OCI-LY7 (cell line): Measurements from ENCODE around the gene ZNF22. TPM values are rescaled to one million over a fixed set of nuclear protein-coding genes. Genes with fewer than 3 reads are reported as not detected.

Source experiments
- BruUV-seq: library from RNA; stranded (reverse); fragments of 400-500 nt; replicated peaks from 2 replicates; lab custom pipeline; 2021; lab: Mats Ljungman, UMichigan
- CTCF ChIA-PET: fragments of 300-600 bp; sonication (Branson Sonifier 250); formaldehyde crosslinking; loops from one replicate; lab custom pipeline; 2022; ENCODE audit warnings: antibody characterized with exemption; ENCODE audit not compliant: unreplicated experiment; lab: Charles Lee
- POLR2A ChIA-PET: fragments of 300-600 bp; sonication (Branson Sonifier 250); formaldehyde crosslinking; loops from one replicate; lab custom pipeline; 2022; ENCODE audit warnings: antibody characterized with exemption; lab: Charles Lee
- DNase-seq: peaks from one replicate; pipeline ENCODE4 v3.0.0-alpha.2; 2015; ENCODE audit warnings: low spot score
- H2AFZ ChIP-seq: fragments of 200-600 bp; sonication (generic), shearing (Covaris generic); 2 replicates; pipeline ENCODE4 v1.6.1; 2014; ENCODE audit warnings: mild to moderate bottlenecking, antibody characterized with exemption, low read length, moderate library complexity
- H3K27ac ChIP-seq: fragments of 200-600 bp; sonication (generic); 2 replicates; pipeline ENCODE4 v1.5.1; 2014; ENCODE audit warnings: mixed run types, low read depth, mild to moderate bottlenecking, moderate library complexity, low read length, inconsistent platforms; ENCODE audit not compliant: poor library complexity, severe bottlenecking
- H3K36me3 ChIP-seq: fragments of 200-600 bp; sonication (generic); 2 replicates; pipeline ENCODE4 v1.6.1; 2014; ENCODE audit warnings: mild to moderate bottlenecking, antibody characterized with exemption, low read length, moderate library complexity, mixed read lengths; ENCODE audit not compliant: insufficient read depth
- H3K4me1 ChIP-seq: fragments of 200-600 bp; sonication (generic); 2 replicates; pipeline ENCODE4 v1.5.1; 2014; ENCODE audit warnings: mild to moderate bottlenecking, low read length; ENCODE audit not compliant: insufficient read depth, poor library complexity, severe bottlenecking
- H3K4me2 ChIP-seq: fragments of 200-600 bp; sonication (generic); 2 replicates; pipeline ENCODE4 v1.6.1; 2014; ENCODE audit warnings: mild to moderate bottlenecking, low read length
- H3K4me3 ChIP-seq: fragments of 200-600 bp; sonication (generic); 2 replicates; pipeline ENCODE4 v1.5.1; 2014; ENCODE audit warnings: mild to moderate bottlenecking, low read depth, low read length; ENCODE audit not compliant: poor library complexity, severe bottlenecking
- H3K79me2 ChIP-seq: fragments of 200-600 bp; sonication (generic); 2 replicates; pipeline ENCODE4 v1.6.1; 2016; ENCODE audit warnings: low read depth, mild to moderate bottlenecking, low read length, moderate library complexity, mixed read lengths; ENCODE audit not compliant: insufficient read depth
- H3K9me2 ChIP-seq: fragments of 200-600 bp; sonication (generic); 2 replicates; pipeline ENCODE4 v1.6.1; 2016; ENCODE audit warnings: mild to moderate bottlenecking, low read length, mixed read lengths; ENCODE audit not compliant: insufficient read depth
- H3K9me3 ChIP-seq: fragments of 200-600 bp; sonication (generic); 2 replicates; pipeline ENCODE4 v1.6.1; 2014; ENCODE audit warnings: mild to moderate bottlenecking, mixed run types, low read length, mixed read lengths
- H4K20me1 ChIP-seq: fragments of 200-600 bp; sonication (generic); 2 replicates; pipeline ENCODE4 v1.6.1; 2014; ENCODE audit warnings: mild to moderate bottlenecking, antibody characterized with exemption, low read length, moderate library complexity, mixed read lengths; ENCODE audit not compliant: insufficient read depth
- EZH2phosphoT487 ChIP-seq: fragments of 200-600 bp; sonication (generic); IDR thresholded peaks from 2 replicates; pipeline ENCODE4 v1.6.1; 2018; ENCODE audit warnings: low read depth, borderline replicate concordance, mild to moderate bottlenecking, mixed run types, antibody characterized with exemption, low read length, moderate library complexity, mixed read lengths
- intact Hi-C: fragments of 100-400 bp; cut with micrococcal nuclease; formaldehyde crosslinking; loops from one replicate; pipeline ENCODE4 v1.10.0; 2022; ENCODE audit not compliant: unreplicated experiment
- total RNA-seq, 2 experiments: library from RNA; depleted of rRNA in 1 of 2; stranded (reverse); fragments of >200 nt in 1 of 2; shearing (Covaris generic) in 1 of 2; gene quantifications; 2 replicates each; pipeline ENCODE4 v1.2.3, GENCODE V29; 2014 to 2022
- TF ChIP-seq, protein P1 (sequence below): fragments of 200-600 bp; sonication (generic); conservative IDR thresholded peaks from 2 replicates; pipeline ENCODE4 v1.5.1; 2014; ENCODE audit warnings: mild to moderate bottlenecking, antibody characterized with exemption, low read length, moderate library complexity, mixed read lengths

Gene ZNF22
- total RNA-seq, 2 experiments from 2014 or later, result 33.3 to 46.6 TPM

GRCh38 chr10:44979281-44980191, 21.2 kb upstream of the ZNF22 start:
- DNase-seq, result no peak
- H3K27ac ChIP-seq, result no peak overlapping the region
- no peaks in the 10 kb centered on the region for H3K9me3 ChIP-seq
- H3K9me2 ChIP-seq, result no peaks in the 10 kb centered on the region
- no peak for TF ChIP-seq EZH2phosphoT487
- TF ChIP-seq, protein P1, sequence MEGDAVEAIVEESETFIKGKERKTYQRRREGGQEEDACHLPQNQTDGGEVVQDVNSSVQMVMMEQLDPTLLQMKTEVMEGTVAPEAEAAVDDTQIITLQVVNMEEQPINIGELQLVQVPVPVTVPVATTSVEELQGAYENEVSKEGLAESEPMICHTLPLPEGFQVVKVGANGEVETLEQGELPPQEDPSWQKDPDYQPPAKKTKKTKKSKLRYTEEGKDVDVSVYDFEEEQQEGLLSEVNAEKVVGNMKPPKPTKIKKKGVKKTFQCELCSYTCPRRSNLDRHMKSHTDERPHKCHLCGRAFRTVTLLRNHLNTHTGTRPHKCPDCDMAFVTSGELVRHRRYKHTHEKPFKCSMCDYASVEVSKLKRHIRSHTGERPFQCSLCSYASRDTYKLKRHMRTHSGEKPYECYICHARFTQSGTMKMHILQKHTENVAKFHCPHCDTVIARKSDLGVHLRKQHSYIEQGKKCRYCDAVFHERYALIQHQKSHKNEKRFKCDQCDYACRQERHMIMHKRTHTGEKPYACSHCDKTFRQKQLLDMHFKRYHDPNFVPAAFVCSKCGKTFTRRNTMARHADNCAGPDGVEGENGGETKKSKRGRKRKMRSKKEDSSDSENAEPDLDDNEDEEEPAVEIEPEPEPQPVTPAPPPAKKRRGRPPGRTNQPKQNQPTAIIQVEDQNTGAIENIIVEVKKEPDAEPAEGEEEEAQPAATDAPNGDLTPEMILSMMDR, result no peak
- no peak overlapping the region for H3K4me3 ChIP-seq
- H3K4me2 ChIP-seq, result no peak overlapping the region
- H2AFZ ChIP-seq, result no peak overlapping the region
- peaks cover 3% of the 10 kb centered on the region for H3K4me1 ChIP-seq
- H3K36me3 ChIP-seq, result no peaks in the 10 kb centered on the region
- intact Hi-C loops, result no loop called here
- ChIA-PET CTCF (interaction anchor here (0.9 kb wide), 1 partner anchor 47 kb away, joined by 3 read pairs; no protein-coding TSS in a partner anchor), POLR2A (no interaction called here)
- H3K79me2 ChIP-seq, result no peaks in the 10 kb centered on the region
- H4K20me1 ChIP-seq, result no peaks in the 10 kb centered on the region
- BruUV-seq, result no TSS peak

- Histone ChIP-seq H3K36me3 (no peaks in the 10 kb centered on the region), H3K9me2 (no peaks in the 10 kb centered on the region), H3K4me1 (no peaks in the 10 kb centered on the region), H3K9me3 (no peaks in the 10 kb centered on the region), H3K27ac (no peak overlapping the region), H3K4me2 (no peak overlapping the region), H3K79me2 (no peaks in the 10 kb centered on the region), H3K4me3 (no peak overlapping the region), H4K20me1 (no peaks in the 10 kb centered on the region), H2AFZ (no peak overlapping the region)
- intact Hi-C loops, result no loop called here
- BruUV-seq, result no TSS peak
- DNase-seq, result no peak
- ChIA-PET CTCF (interaction anchor here (0.9 kb wide), 1 partner anchor 48 kb away, joined by 3 read pairs; no protein-coding TSS in a partner anchor), POLR2A (no interaction called here)
- TF ChIP-seq EZH2phosphoT487, result no peak
- TF ChIP-seq, protein P1, result no peak
Observed at GRCh38 chr10:44980309-44981171, 20.2 kb upstream of the ZNF22 start.
